Stimulated activated CD4-positive, alpha-beta T cell treated with anti-CD3 and anti-CD28 coated beads, Interleukin-4, amount 100 ng/mL, for 4 hours (primary cell): ENCODE measurements around the gene PAGE3.
A peak's percentile ranks its signal among the peaks of the same experiment; 100 is the strongest.

Experiments
- DNase-seq, 2 experiments: peaks; one replicate each; pipeline ENCODE4 v3.0.0-alpha.2; 2020

PAGE3 gene

GRCh38 chrX:55264816-55265215, at the start of gene PAGE3:
PAGE3 (minus strand) TSS chrX:55264916; CDS start chrX:55263903, 1,013 bp downstream.
- no peak for DNase-seq

- DNase-seq, result no peak
These were observed 47.9 kb upstream of the PAGE3 start for GRCh38 chrX:55312655-55313054.

GRCh38 chrX:55290963-55291362, 26.2 kb upstream of the PAGE3 start:
- no peak for DNase-seq

- DNase-seq, result no peak
These were observed 15.1 kb upstream of the PAGE3 start for GRCh38 chrX:55279832-55280231.

GRCh38 chrX:55260806-55261205, 3.9 kb downstream of the PAGE3 start:
- DNase-seq, result no peak

- no peak for DNase-seq
These were observed 11.2 kb downstream of the PAGE3 start for GRCh38 chrX:55253528-55253927.

- DNase-seq, result no peak
These were observed 23.9 kb downstream of the PAGE3 start for GRCh38 chrX:55240788-55241340.

GRCh38 chrX:55220119-55220794, 44.5 kb downstream of the PAGE3 start, which contains the start of gene PAGE5:
PAGE5 (plus strand) TSS chrX:55220346; CDS start chrX:55221383, 1,037 bp downstream.
- DNase-seq, result peak in 1 of 2 experiments; percentile 10

- DNase-seq, result no peak
These were observed 51.3 kb downstream of the PAGE3 start for GRCh38 chrX:55213381-55213780.

- no peak for DNase-seq
These were observed 53.6 kb downstream of the PAGE3 start for GRCh38 chrX:55210931-55211677.
